HG03196 (cell line): ENCODE data around the gene NCOA3.

ENCODE experiments used
- ATAC-seq: cut with Tn5 transposase; IDR thresholded peaks from one replicate; pipeline ENCODE4 v1.9.1; 2021; ENCODE audit not compliant: unreplicated experiment

NCOA3 gene

DNA sequence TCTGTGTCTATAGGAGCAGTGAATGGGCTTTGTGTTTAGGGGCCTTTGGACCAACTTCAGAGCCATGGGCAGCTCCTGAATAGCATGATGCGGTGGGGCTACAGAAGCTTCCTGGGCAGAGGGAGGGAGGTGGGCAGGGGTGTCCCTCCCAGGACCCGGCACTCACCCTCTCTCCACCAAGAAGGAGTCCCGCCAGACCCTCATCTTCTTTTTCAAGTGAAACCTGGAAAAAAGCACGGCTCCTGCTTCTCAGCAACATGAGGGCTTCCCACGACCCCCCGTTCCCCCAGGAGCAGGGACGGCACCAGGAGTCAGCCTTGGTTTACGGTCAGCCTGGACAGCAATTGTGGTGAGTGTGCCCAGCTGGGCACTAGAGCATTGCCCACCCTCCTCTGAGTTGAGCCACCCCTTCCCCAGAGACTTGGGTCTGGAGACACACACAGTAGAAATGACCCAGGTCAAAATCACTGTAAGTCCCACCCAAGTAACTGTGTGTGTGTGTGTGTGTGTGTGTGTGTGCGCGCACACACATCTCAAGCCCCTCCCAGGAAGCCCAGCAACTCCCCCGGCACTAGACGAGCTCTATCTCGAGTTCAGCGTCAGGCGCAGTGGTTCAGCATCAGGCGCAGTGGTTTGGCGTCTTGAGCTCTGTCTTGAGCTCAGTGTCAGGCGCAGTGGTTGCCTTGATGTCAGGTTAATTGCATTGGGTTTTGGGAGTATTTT, 175.4 kb downstream of the NCOA3 start:
- ATAC-seq: no peak

DNA sequence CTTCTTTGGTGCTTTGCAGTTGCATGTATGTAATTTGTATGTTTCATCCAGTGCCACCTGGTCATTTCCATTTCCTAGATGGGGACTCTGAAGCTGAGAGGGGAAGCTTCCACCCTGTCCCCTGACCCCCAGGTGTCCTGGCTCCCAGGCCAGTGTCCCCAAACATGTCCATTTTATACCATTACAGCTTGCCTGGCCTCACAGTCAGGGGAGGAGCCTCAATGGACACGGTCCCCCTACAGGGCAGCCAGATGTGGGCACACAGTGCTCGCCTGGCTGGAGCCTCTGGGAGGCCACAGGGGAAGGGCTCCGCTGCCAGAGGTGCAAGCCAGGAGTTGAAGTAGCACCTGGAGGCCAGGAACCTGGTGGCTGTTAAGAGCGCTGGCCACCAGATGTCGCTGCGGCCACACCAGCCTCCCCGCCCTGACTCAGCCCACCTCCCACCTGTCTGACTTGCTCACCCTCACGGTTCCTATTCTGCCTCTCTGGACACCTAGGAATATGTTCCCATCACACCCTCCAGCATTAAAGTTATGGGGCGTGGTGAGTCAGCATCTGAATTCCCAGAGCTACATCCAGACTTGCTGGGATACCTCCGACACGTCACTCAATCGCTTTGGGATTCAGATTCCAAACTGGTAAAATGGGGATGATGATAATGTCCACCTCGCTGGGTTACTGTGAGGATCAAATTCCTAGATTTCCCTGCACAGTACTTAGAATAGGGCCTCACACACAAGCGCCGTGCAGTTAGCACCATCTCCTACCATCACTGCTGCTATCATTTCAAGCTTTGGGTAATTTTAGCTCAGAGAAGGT, 176.2 kb downstream of the NCOA3 start:
- ATAC-seq: no peak

DNA sequence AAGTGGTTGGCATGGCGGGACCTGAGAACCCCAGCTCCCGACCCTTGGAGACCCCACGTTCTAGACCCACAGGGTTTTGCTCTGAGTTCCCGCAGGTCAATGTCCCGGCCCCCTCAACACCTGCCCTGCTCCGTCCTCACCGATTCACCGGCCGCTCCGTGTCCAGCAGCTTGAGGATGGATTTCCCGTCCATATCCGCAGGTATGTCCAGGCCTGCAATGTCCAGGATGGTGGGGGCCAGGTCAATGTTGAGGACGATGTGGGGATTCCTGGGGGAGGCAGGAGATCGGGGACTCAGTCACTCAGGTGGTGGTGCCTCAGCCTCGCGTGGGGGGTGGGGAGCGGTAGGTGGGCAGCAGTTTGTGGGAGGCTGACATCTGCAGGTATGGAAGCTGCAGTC, 176.8 kb downstream of the NCOA3 start:
- no peak for ATAC-seq

DNA sequence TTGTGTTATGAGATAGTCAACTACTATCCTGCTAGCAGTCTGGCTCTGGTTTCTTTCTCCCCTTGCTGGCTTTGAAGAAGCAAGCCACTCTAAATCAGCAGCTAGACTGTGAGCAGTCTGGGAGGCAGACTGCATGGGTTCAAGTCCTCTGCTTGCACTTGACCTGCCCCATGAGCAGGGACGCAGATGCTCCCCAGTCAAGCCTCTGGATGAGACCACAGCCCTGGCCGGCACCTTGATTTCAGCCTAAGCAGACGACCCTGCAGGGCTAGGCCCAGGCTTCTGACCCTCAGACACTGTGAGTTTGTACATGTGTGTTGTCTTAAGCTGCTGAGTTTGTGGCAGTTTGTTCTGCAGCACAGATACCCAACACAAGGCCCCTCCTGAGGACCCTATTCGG, 177.8 kb downstream of the NCOA3 start:
- no peak for ATAC-seq

DNA sequence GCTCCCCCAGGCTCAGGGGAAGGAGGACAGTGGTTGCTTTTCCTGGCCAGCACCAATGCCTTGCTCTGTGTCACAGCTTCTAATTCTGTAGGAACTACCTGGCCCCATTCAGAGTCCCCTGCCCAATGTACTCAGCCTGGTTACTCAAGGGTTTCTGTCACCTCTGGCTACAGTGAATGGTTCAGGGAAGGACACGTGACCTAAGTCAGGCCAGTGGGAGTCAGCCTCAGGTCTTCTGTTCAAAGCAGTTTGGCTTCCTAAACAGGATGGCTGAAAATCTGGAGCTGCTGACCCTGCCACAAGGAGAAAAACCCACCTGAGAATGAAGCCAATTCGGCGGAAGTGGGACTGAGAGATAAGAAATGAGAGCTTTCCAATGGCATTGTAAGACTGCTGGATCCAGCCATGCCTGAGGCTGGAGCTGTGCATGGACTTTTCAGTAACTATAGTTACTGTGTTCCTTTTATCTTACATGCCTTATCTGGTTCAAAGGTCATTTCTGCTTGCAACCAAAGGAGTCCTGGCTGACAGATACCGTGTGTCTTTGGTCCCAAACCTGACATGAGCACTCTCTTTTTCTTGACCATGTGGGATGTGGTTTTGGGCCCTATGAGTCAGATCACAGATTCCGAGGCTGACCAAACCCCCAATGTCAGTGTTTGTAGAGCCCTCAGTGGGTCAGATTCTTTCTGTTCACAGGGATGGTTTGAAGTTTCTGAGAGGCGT, 179.3 kb downstream of the NCOA3 start:
- ATAC-seq: no peak

DNA sequence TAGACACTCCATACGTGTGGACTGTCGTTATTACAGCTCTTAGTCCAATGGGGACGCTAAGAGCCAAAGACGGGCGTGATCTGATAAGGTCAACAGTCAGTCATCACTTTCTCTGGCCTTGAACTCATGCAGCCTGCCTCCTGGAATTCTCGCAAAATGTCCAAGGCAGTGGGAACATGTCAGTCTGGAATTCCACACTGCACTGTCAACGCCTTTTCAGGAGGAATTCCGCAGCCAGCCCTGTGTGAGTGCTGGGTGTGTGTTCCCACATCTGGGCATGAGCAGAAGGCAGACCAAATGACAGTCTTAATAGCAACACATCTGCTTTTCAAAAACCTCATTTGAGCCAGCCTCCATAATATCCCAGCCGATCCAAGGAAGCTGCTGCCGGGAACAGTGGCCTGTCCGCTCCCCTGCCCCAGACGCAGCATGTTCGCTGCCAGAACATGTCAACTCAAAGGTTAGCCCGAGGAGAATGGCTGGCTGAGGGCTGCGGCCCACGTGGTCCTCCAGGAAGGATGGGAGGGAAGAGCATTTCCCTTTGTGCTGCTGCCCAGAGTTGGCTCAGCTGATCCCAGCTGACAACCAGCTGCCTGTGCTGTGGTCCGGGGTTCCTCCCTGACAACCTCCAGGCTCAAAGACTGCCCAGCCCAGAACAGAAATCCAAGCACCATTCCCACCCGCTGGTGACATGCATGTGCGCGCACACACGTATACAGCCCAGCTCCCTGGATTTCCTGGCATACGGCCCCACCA, 180.5 kb downstream of the NCOA3 start:
- ATAC-seq: no peak

DNA sequence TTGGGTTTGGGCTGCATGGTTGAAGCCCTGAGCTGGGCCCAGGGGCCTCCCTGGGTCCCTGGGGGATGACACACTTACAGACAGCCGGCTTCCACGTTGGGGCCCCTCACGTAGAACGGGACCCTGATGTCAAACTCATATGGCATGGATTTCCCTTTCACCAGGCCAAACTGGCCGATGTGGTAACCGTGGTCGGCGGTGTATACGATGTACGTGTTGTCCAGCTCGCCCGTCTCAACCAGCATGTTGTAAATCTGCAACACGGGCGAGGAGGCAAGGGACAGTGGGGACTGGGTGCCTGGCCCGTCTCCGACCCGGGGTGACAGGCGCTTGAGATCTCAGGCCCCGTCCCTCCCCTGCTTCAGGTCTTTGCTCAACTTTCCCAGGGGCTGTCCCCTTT, 181.2 kb downstream of the NCOA3 start:
- no peak for ATAC-seq

DNA sequence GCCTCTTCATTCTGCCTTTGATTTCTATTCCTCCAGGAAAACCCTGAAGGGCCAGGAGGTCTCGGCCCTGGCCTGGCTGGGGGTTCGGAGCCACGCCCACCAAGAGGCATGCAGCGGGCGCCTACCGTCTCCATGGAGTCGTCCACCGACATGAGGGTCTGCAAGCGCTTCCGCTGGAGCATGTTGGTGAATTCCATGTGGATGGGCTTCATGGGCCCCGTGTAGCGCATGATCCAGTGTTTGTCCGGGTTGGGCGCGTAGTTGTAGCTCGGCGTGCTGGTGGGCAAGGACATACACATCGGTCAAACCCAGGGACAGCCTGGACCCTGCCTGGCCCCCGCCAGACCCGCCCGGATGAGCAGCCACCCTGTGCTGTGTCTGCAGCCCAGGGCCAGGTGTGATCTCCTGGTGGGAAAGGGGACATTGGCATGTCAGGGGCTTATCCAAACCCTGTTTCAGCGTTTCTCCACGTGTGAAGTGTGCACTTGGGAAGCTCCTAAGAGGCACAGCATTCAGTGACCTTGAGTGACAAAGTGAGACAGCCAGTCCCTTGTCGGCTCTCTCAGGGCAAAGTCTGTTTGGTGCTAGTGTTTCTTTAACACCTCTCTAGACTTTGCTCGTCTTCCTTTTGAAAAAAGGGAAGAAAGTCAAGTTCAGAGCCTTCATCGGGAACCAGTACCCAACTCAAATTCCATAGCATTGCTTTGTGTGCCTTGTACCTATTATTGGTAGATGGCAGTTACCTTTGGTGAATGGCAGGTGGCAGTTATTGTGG, 182.8 kb downstream of the NCOA3 start:
- no peak for ATAC-seq

DNA sequence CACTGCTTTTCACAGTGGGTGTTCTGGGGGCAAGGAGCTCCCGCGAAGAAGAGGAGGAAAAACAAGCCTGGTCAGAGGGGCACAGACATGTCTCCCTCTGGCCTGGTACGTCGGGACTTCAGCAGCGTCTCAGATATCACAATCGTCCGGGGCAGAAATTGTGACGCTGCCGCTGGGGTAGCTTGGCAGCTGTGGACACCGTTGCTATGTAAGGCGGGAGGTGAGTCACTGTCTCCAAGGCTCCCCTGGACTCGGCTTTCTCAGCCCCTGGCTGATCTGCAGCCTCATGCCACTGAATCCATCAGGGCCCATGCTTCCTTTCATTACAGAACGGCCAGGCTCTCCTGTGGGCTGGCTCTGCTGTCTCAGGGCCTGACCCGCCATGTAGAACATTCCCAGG, 184.9 kb downstream of the NCOA3 start:
- no peak for ATAC-seq

DNA sequence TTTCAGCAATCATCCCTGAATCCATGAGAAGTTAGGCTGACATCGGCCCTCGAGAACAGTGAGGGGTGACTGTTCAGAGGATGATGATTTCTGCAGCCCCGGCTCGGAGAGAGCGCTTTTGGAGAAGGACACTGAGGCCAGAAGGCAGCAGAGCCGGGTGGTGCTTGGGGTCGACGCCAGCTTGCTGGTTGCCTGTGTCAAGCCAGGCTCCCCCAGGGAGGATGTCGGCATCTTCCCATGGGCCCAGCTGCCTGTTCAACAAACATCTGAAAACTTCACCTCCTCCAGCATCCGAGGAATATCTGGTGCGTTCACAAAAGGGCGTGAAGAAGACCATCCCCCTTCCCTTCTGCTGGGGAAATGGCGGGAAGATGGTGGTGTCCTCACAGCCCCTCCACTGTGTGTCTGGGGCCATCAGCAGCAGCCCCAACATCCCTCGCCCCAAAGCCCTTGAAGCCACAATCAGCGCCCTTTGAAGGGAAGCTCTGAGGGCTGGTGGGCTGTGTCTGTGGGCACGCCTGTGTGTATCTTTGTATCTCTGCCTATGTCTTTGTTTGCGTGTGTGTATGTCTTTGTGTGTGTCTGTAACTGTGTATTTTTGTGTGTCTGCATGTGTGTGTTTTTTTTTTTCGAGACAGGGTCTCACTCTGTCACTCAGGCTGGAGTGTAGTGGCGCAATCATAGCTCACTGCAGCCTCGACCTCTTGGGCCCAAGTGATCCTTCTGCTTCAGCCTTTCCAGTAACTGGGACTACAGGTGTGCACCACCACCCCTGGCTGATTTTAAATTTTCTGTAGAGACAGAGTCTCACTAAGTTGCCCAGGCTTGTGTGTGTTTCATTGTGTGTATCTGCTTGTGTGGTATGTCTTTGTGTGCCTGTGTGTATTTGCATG, 185.7 kb downstream of the NCOA3 start:
- ATAC-seq: no peak

DNA sequence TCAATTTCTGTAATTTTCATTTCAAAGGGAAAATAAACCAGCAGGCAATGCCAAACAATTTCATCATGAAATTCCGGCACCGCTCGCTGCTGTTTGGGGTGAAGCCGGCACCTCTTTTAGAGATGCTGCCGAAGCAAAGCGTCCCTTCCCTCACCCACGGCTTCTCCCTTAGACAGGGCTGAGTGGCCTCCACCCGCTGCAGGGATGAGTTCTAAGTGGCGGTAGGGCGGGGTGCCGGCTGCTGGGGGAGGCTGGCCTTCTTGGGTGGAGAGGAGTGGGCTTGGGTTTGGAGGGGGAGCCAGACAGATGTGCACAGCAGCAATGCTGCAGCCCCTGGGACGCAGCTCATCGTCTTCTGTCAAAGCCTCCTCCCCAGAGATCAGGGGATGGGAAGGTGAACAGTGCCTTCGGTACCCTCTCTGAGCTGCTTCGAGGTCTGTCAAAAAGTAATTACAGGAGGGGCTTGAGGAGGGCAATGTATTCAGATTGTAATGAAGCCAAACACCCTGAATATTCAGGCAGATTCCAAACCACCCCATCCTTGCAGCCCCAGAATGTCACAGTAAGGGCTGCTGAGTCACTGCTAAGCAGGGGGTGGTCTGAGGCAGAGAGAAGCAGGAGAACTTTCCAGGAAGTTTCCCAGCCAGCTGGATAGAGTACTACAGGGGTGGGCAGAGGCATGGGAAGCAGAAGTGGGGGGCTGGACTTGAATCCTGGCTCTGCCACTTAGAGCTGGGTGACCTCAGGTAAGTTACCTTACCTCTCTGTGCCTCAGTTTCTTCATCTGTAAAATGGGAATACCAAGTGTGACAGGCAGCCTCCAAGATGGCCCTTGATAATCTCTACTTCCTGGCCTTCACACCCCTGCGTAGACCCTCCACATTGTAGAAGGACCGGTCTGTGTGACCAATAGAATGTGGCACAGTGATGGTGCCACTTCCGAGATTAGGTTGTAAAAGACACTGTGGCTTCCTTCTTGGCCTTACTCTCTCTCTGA, 187.0 kb downstream of the NCOA3 start:
- ATAC-seq: no peak

DNA sequence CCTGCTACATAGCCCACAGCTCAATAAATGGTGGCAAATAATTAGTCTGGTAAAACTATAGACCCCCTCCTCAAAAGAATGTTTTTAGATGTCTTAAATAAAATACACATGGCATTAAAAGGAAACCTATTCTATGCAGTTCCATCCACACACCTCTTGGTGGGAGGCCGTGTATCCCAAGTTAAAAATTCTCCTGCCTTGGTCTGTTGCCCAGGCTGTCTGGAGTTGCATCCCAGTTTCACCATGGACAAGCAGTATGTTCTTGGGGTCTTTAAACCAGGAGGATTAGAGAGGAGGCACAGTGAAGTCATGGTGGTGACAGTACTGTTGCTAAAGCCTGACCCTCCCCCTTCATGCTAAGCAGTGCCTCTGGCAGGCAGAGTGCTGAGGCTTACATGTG, 188.0 kb downstream of the NCOA3 start:
- ATAC-seq: no peak

DNA sequence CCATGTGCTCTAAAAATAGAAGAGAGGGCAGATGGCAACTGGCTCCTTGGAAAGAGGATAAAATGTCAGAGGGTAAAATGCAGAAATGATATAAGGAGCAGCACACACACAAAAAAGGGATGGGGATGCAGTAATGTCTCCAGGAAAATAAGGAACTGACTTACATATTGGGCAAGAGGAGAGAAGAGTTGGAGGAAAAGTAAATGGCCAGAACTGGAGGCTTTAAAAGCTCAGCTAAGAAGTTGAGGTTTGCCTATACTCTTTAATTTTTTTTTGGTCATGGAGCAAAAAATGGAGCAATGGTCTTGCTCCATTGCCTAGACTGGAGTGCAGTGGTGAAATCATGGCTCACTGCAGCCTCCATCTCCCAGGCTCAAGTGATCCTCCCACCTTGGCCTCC, 189.9 kb downstream of the NCOA3 start:
- ATAC-seq: no peak

DNA sequence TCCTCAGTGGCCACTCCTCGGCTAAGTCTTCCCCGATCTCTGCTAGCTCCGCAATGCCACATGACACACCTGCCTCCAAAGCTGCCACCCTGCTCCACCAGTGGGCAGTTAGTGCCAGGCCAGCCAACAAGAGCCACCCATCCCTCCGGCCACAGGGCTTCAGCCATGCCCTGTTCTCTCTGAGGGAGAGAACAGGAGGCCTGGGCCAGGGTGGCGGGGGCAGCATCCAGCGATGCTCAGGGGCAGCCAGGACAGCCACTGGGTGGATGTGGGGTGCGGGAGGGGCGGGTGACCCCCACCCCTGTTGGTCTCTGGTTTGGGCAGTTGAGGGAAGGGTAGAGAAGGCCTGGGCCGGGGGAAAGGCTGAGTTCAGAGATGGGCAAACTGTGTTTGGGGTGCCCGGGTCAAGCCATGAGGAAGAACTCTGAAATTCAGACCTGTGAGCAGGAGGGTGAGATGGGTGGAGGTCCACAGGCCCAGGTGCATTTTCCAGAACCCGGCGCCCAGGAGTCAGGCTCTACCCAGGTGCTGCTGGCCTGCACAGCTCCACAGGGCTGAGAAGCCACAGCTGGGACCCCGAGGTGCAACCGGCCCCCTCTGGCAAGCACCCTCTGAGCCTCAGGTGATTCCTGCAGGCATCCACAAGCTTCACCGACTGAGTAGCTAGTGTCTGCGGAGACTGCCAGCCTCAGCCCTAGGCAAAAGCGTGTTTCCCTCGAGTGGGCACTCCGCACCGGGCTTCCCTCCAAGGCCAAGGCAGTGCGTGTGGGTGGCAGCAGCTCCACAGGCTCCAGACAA, 192.5 kb downstream of the NCOA3 start:
- no peak for ATAC-seq

DNA sequence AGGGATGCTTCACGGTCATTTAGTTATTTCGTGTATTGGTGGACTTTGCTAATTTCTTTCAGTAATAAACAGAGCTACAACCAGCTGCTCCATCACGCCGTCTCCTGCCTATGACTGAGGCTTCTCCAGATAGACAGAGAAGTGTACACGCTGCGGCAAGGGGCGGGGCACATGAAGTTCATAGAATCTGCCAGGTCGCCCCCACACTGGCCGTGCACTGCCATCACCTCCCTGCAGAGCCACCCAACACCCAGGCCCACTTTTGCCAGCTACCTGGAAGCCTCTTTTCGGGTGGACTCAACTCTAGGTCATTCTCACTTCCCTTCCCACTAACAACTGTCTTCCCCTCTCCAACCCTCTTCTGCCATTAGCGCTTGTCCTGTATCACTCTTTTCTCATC, 195.2 kb downstream of the NCOA3 start:
- no peak for ATAC-seq

DNA sequence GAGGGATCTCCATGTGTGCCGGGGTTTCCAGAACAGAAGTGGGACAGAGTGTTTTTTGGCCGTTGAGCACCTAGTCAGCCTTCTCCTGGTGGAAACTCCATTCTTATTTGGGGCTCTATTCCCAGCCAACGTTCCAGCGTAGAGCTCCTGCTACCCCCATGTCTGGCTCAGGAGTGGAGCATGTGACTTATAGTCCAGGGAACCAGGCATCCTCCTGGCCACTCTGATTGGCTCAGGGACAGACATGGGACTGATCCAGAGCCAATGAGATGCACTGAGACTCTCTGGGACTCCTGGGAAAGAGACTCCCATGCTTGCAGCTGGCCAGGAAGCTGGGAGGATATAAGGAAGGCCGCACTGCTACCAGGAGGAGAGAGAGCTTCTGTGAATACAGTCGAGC, 196.5 kb downstream of the NCOA3 start:
- ATAC-seq: no peak

DNA sequence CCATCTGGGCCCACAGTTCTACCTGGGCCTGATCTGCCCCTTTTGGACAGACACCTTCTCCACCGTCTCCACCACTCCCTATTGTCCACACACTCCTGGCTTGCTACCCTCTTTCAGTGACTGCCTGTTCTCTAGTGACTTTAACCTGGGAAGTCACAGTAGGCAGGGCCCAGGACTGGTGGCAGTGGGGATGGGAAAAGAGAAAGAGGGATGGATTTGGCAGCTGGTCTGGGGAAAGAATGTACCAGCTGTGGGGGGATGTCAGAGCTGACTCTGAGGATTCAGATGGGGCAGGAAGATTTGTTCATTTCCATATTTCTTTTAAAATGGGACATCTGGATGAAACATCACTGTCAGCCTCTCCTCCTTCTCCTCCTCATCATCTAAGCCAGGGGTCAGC, 198.1 kb downstream of the NCOA3 start:
- no peak for ATAC-seq
